ENCODE data around the gene TSPY4.
"Not testable (repeated sequence)": the region's sequence is repeated elsewhere in the genome, so short reads cannot be mapped to it uniquely, and the experiment has no call there.

TSPY4 gene

GRCh38 chrY:9337164-9337563 lies at the start of gene TSPY4:
Gene TSPY4, plus strand, starts transcription at chrY:9337464. Its CDS starts 46 bp downstream, at chrY:9337510.
- not testable (repeated sequence) for DNase-seq

GRCh38 chrY:9320996-9321395 lies 16.3 kb upstream of the TSPY4 start:
- DNase-seq, result no peak

- DNase-seq, result not testable (repeated sequence)
Observed at GRCh38 chrY:9357497-9357896, 20.2 kb downstream of the TSPY4 start, which contains the start of gene TSPY8. Gene TSPY8, plus strand, starts transcription at chrY:9357797. Its CDS starts 46 bp downstream, at chrY:9357843.
